ENCODE measurements around the gene OR52N5.

DNA sequence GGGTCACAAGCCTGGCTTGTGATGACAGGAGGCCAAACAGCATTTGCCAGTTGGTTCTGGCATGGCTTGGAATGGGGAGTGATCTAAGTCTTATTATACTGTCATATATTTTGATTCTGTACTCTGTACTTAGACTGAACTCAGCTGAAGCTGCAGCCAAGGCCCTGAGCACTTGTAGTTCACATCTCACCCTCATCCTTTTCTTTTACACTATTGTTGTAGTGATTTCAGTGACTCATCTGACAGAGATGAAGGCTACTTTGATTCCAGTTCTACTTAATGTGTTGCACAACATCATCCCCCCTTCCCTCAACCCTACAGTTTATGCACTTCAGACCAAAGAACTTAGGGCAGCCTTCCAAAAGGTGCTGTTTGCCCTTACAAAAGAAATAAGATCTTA, 46.1 kb downstream of the OR52N5 start:
- TF ChIP-seq, protein P1, sequence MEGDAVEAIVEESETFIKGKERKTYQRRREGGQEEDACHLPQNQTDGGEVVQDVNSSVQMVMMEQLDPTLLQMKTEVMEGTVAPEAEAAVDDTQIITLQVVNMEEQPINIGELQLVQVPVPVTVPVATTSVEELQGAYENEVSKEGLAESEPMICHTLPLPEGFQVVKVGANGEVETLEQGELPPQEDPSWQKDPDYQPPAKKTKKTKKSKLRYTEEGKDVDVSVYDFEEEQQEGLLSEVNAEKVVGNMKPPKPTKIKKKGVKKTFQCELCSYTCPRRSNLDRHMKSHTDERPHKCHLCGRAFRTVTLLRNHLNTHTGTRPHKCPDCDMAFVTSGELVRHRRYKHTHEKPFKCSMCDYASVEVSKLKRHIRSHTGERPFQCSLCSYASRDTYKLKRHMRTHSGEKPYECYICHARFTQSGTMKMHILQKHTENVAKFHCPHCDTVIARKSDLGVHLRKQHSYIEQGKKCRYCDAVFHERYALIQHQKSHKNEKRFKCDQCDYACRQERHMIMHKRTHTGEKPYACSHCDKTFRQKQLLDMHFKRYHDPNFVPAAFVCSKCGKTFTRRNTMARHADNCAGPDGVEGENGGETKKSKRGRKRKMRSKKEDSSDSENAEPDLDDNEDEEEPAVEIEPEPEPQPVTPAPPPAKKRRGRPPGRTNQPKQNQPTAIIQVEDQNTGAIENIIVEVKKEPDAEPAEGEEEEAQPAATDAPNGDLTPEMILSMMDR (IDR thresholded peaks at IDR 0.05) = no peak
- no peak for TF ChIP-seq POLR2A (IDR thresholded peaks at IDR 0.05)

All from heart left ventricle (tissue), 13 donors.